ENCODE measurements around the gene SLC35F1.

Gene SLC35F1

GRCh38 chr6:118313762-118314161 is 406.7 kb downstream of the SLC35F1 start:
- Histone ChIP-seq H3K9me3 (ENCODE audit: low read length) (no peaks in the 10 kb centered on the region), H3K9me2 (ENCODE audit: low read depth, low read length) (no peaks in the 10 kb centered on the region), H3K9ac (ENCODE audit: low read length) (no peak overlapping the region), H3K79me2 (ENCODE audit: insufficient read depth, low read length) (no peaks in the 10 kb centered on the region), H3K4me3 (ENCODE audit: low read depth, low read length, poor library complexity, severe bottlenecking) (no peak overlapping the region), H4K20me1 (ENCODE audit: insufficient read depth, low read length) (no peaks in the 10 kb centered on the region), H2AFZ (ENCODE audit: low read length) (no peak overlapping the region), H3K4me1 (ENCODE audit: insufficient read depth, low read length, severe bottlenecking) (no peaks in the 10 kb centered on the region), H3F3A (ENCODE audit: insufficient read depth, low read length) (no peaks in the 10 kb centered on the region), H3K4me2 (ENCODE audit: low read length) (no peak overlapping the region), H3K36me3 (ENCODE audit: insufficient read depth, low read length) (no peaks in the 10 kb centered on the region), H3K27ac (ENCODE audit: low read depth, low read length, poor library complexity, severe bottlenecking) (no peak overlapping the region), H3K27me3 (ENCODE audit: insufficient read depth, low read length) (no peaks in the 10 kb centered on the region)
- TF ChIP-seq CTCF (IDR thresholded peaks at IDR 0.05; ENCODE audit: low read length) (no peak), EZH2 (IDR thresholded peaks at IDR 0.05; ENCODE audit: borderline replicate concordance, low read length) (no peak)

DNA sequence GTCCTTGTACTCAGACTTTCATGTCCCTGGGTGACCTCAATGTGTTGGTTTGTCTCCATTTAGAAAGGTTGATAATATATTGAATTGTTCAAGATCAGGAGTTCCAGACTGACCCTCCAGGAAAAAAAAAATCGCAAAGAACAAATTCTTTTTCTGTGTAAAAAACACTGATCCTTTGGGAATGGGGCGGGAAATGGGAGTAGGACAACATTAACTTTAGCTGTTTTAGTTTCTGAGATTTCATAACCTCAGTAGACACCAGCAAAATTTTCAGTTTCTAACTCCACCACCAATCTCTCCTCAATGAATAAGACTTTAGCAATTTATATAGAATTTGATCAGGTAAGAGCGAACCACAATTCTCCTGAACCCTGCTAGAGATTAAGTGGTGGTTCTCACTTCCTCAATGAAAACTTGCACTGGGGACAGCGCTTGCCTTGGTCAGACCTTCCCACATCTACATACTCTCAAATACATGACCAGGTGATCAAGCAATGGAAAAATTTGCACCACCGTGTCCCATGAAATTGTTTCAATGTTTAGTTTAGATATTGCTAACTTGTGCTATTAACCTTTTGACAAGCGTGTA is 409.8 kb downstream of the SLC35F1 start:
- H2AFZ ChIP-seq (ENCODE audit: low read length), result no peak overlapping the region
- no peak overlapping the region for H3K4me3 ChIP-seq (ENCODE audit: low read depth, low read length, poor library complexity, severe bottlenecking)
- no peak overlapping the region for H3K9ac ChIP-seq (ENCODE audit: low read length)
- H3K27me3 ChIP-seq (ENCODE audit: insufficient read depth, low read length), result no peaks in the 10 kb centered on the region
- H3K27ac ChIP-seq (ENCODE audit: low read depth, low read length, poor library complexity, severe bottlenecking), result no peak overlapping the region
- no peaks in the 10 kb centered on the region for H3K9me2 ChIP-seq (ENCODE audit: low read depth, low read length)
- H3K79me2 ChIP-seq (ENCODE audit: insufficient read depth, low read length), result no peaks in the 10 kb centered on the region
- H3K4me2 ChIP-seq (ENCODE audit: low read length), result no peak overlapping the region
- no peaks in the 10 kb centered on the region for H3K36me3 ChIP-seq (ENCODE audit: insufficient read depth, low read length)
- no peaks in the 10 kb centered on the region for H3K4me1 ChIP-seq (ENCODE audit: insufficient read depth, low read length, severe bottlenecking)
- no peaks in the 10 kb centered on the region for H3K9me3 ChIP-seq (ENCODE audit: low read length)
- H4K20me1 ChIP-seq (ENCODE audit: insufficient read depth, low read length), result no peaks in the 10 kb centered on the region
- no peak for TF ChIP-seq EZH2 (IDR thresholded peaks at IDR 0.05; ENCODE audit: borderline replicate concordance, low read length)
- TF ChIP-seq CTCF (IDR thresholded peaks at IDR 0.05; ENCODE audit: low read length), result no peak
- no peaks in the 10 kb centered on the region for H3F3A ChIP-seq (ENCODE audit: insufficient read depth, low read length)

DNA sequence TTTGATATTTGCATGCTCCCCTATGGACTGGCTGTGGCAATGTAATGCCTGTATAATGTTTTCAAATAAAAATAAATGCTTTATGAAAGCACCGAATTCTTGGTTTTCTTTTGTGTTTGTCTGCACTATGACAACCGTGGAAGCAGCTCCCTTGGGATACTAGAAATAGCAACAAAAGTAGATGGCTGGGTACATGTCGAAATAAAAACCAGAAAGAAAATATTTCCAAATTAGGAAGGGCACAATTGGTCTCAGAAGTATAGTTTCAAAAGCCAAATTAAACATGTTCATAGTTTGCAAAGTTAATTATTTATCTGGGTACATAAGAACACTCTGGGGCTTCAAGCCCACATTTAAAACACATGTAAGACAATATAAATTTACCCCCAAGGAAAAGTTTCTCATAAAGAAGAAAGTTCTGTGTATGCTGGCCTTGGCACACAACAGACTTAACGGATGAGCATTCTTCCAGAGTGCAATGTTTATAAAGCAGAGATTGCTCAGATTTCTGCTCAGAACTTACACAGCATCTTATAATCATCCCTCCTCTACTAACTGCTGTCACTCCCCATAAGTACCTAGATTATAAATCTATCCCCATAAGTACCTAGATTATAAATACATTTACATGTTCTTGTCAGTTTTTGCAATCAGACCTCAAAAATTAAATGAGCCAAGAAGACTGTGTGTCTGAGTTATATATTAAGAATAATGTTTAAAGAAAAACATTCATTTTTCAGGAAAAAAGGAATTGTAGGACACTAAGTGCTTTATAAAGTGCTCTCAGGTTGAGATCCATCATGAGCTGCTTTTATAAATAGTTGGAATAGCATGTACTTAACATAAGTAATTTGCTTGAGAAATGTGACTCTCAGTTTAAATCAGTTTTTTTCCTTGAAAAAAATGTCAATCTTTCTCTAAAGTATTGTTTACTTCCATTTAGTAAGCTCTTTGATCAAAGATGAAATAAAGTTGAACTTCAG is 410.8 kb downstream of the SLC35F1 start:
- H3K27me3 ChIP-seq (ENCODE audit: insufficient read depth, low read length), result no peaks in the 10 kb centered on the region
- H3K9ac ChIP-seq (ENCODE audit: low read length), result no peak overlapping the region

More for the DNA sequence above, 410.8 kb downstream of the SLC35F1 start:
- TF ChIP-seq EZH2 (IDR thresholded peaks at IDR 0.05; ENCODE audit: borderline replicate concordance, low read length) (no peak), CTCF (IDR thresholded peaks at IDR 0.05; ENCODE audit: low read length) (no peak)
- Histone ChIP-seq H3K9me3 (ENCODE audit: low read length) (no peaks in the 10 kb centered on the region), H3K4me3 (ENCODE audit: low read depth, low read length, poor library complexity, severe bottlenecking) (no peak overlapping the region), H3K79me2 (ENCODE audit: insufficient read depth, low read length) (no peaks in the 10 kb centered on the region), H2AFZ (ENCODE audit: low read length) (no peak overlapping the region), H3K9me2 (ENCODE audit: low read depth, low read length) (no peaks in the 10 kb centered on the region), H4K20me1 (ENCODE audit: insufficient read depth, low read length) (no peaks in the 10 kb centered on the region), H3K4me2 (ENCODE audit: low read length) (no peak overlapping the region), H3K27ac (ENCODE audit: low read depth, low read length, poor library complexity, severe bottlenecking) (no peak overlapping the region), H3K4me1 (ENCODE audit: insufficient read depth, low read length, severe bottlenecking) (no peaks in the 10 kb centered on the region), H3F3A (ENCODE audit: insufficient read depth, low read length) (no peaks in the 10 kb centered on the region), H3K36me3 (ENCODE audit: insufficient read depth, low read length) (no peaks in the 10 kb centered on the region)
